Osteoblast (primary cell): ENCODE results near the gene GPX5. TPM values are rescaled to one million over a fixed set of nuclear protein-coding genes. Genes with fewer than 3 reads are reported as not detected.

Source experiments
- DNase-seq: peaks from one replicate; pipeline ENCODE4 v3.0.0; 2011; ENCODE audit warnings: low spot score, mixed read lengths; ENCODE audit not compliant: insufficient read length; ENCODE audit errors: missing footprints
- H2AFZ ChIP-seq: 2 replicates; pipeline ENCODE4 v1.6.0; 2011; ENCODE audit warnings: mild to moderate bottlenecking, low read length
- H3K27ac ChIP-seq: 2 replicates; pipeline ENCODE4 v1.5.1; 2011; ENCODE audit warnings: mild to moderate bottlenecking, low read depth, low read length, moderate library complexity
- H3K27me3 ChIP-seq: 2 replicates; pipeline ENCODE4 v1.6.0; 2012; ENCODE audit warnings: mild to moderate bottlenecking, control low read depth, inconsistent platforms, low read length, moderate library complexity; ENCODE audit not compliant: insufficient read depth
- H3K36me3 ChIP-seq: 2 replicates; pipeline ENCODE4 v1.5.1; 2011; ENCODE audit warnings: mild to moderate bottlenecking, low read length, control low read depth, moderate library complexity; ENCODE audit not compliant: insufficient read depth
- H3K4me1 ChIP-seq: 2 replicates; pipeline ENCODE4 v1.5.1; 2011; ENCODE audit warnings: mild to moderate bottlenecking, low read length, control low read depth, moderate library complexity; ENCODE audit not compliant: insufficient read depth
- H3K4me2 ChIP-seq: 2 replicates; pipeline ENCODE4 v1.6.0; 2011; ENCODE audit warnings: mild to moderate bottlenecking, low read length; ENCODE audit not compliant: insufficient read depth
- H3K4me3 ChIP-seq: fragments of 200-600 bp; sonication (generic); 3 replicates; pipeline ENCODE4 v1.5.1; 2012; ENCODE audit warnings: mild to moderate bottlenecking, low read length, inconsistent platforms; ENCODE audit not compliant: insufficient read depth
- H3K79me2 ChIP-seq: 2 replicates; pipeline ENCODE4 v1.6.0; 2012; ENCODE audit warnings: mild to moderate bottlenecking, low read length, control low read depth, inconsistent platforms; ENCODE audit not compliant: insufficient read depth
- H3K9me3 ChIP-seq: 2 replicates; pipeline ENCODE4 v1.5.1; 2011; ENCODE audit warnings: low read depth, low read length, control low read depth
- H4K20me1 ChIP-seq: 2 replicates; pipeline ENCODE4 v1.6.0; 2012; ENCODE audit warnings: mild to moderate bottlenecking, low read length, control low read depth; ENCODE audit not compliant: insufficient read depth
- CTCF ChIP-seq: IDR thresholded peaks from 2 replicates; pipeline ENCODE4 v1.5.1; 2011; ENCODE audit warnings: mild to moderate bottlenecking, low read depth, low read length, moderate library complexity; ENCODE audit errors: extremely low read depth
- total RNA-seq: library from RNA; depleted of rRNA; stranded (reverse); fragments of >200 nt; gene quantifications from 2 replicates; pipeline ENCODE4 v1.2.3, GENCODE V29; 2012

GPX5 gene
- total RNA-seq, 1 donor, result not detected

DNA sequence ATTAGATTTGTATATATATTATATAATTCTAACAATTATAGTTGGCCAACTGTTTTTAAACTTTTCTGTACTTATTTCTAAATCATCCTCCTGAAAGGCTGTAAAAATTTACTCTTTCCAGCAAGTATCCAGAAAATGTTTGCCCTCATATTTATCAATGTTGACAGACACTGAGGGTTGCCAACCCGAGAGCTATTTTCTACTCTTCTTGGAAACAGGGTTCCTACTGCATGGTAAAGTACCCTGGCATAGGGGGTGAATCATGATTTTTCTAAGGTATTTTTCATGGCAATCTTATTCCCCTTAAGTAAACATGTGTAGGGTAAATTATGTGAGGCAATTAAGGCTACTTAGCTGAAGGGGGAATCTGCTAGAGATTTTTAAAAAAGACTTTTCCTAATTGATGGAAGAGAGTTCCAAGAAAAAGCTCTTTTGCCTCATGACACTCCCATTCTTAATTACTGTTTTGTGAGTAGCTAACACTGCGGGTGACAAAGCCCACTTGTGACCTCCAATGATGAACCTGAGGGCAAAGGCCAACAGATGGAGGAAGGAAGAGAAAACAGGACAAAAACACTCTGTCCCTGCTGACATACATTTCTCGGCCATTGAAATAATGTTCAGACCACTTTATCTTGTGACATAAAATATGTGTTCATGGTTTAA, 37.9 kb downstream of the GPX5 start:
- Histone ChIP-seq H3K4me2 (no peak overlapping the region), H3K27ac (no peak overlapping the region), H3K4me1 (no peaks in the 10 kb centered on the region), H3K9me3 (no peaks in the 10 kb centered on the region), H4K20me1 (no peaks in the 10 kb centered on the region), H3K27me3 (no peaks in the 10 kb centered on the region), H3K79me2 (no peaks in the 10 kb centered on the region), H3K4me3 (no peak overlapping the region), H3K36me3 (no peaks in the 10 kb centered on the region), H2AFZ (no peak overlapping the region)
- no peak for DNase-seq
- TF ChIP-seq CTCF, result no peak

- no peak for DNase-seq
- H3K4me3 ChIP-seq, result no peak overlapping the region
- H3K36me3 ChIP-seq, result no peaks in the 10 kb centered on the region
- no peak for TF ChIP-seq CTCF
- no peaks in the 10 kb centered on the region for H3K27me3 ChIP-seq
- H3K4me2 ChIP-seq, result no peak overlapping the region
- H3K9me3 ChIP-seq, result no peaks in the 10 kb centered on the region
- H3K4me1 ChIP-seq, result no peaks in the 10 kb centered on the region
- H3K27ac ChIP-seq, result no peak overlapping the region
- no peak overlapping the region for H2AFZ ChIP-seq
- H4K20me1 ChIP-seq, result no peaks in the 10 kb centered on the region
- H3K79me2 ChIP-seq, result no peaks in the 10 kb centered on the region
Measured at GRCh38 chr6:28565823-28566526, 40.3 kb downstream of the GPX5 start.

GRCh38 chr6:28566527-28567252, 41.0 kb downstream of the GPX5 start:
- no peak overlapping the region for H3K27ac ChIP-seq
- no peak for DNase-seq
- no peak for TF ChIP-seq CTCF

GRCh38 chr6:28567506-28567905, 41.8 kb downstream of the GPX5 start:
- Histone ChIP-seq H3K4me3 (no peak overlapping the region), H3K36me3 (no peaks in the 10 kb centered on the region), H3K4me2 (no peak overlapping the region), H4K20me1 (no peaks in the 10 kb centered on the region), H2AFZ (no peak overlapping the region), H3K4me1 (no peaks in the 10 kb centered on the region), H3K79me2 (no peaks in the 10 kb centered on the region), H3K27me3 (no peaks in the 10 kb centered on the region), H3K27ac (no peak overlapping the region), H3K9me3 (no peaks in the 10 kb centered on the region)
- no peak for TF ChIP-seq CTCF
- no peak for DNase-seq

More at GRCh38 chr6:28566527-28567252, 41.0 kb downstream of the GPX5 start:
- Histone ChIP-seq H2AFZ (no peak overlapping the region), H3K9me3 (no peaks in the 10 kb centered on the region), H3K79me2 (no peaks in the 10 kb centered on the region), H3K27me3 (no peaks in the 10 kb centered on the region), H4K20me1 (no peaks in the 10 kb centered on the region), H3K4me3 (no peak overlapping the region), H3K36me3 (no peaks in the 10 kb centered on the region), H3K4me1 (no peaks in the 10 kb centered on the region), H3K4me2 (no peak overlapping the region)
